ENCODE results near the gene CLTA.

DNA sequence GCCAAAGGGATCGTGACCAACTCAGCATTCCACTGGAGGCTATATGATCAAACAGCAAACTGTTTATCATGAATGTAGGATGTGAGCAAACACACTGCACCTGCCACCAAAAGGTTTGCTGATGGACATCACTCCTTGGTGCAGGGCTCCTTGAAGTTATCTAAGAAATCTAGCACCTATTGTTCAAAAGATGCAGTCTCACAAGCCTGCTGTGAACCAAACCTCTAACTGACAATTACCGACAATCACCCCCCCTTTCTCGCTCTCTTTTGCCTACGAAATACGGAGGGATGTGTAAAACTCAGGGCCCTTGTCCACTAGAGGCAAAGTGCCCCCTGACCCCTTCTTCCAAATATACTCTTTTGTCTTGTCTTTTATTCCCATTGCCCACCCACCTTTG lies 2.5 kb upstream of the CLTA start:
- TF ChIP-seq POLR2A (IDR thresholded peaks at IDR 0.05; ENCODE audit: low read length) (no peak), GATA1 (IDR thresholded peaks at IDR 0.05; ENCODE audit: low read depth, low read length) (no peak)

Measured in erythroblast (primary cell).